Rectal smooth muscle tissue (tissue), 1 donor: Measurements from ENCODE around the gene ABCA6.

Source experiments
- H3K27ac ChIP-seq: one replicate; pipeline ENCODE4 v1.7.0; 2013; ENCODE audit warnings: low read depth, low read length, inconsistent platforms
- H3K27me3 ChIP-seq: one replicate; pipeline ENCODE4 v1.7.0; 2013; ENCODE audit warnings: low read length; ENCODE audit not compliant: control insufficient read depth, insufficient read depth
- H3K36me3 ChIP-seq: one replicate; pipeline ENCODE4 v1.7.0; 2013; ENCODE audit warnings: low read length; ENCODE audit not compliant: control insufficient read depth, insufficient read depth
- H3K4me1 ChIP-seq: one replicate; pipeline ENCODE4 v1.7.0; 2013; ENCODE audit warnings: low read length; ENCODE audit not compliant: control insufficient read depth, insufficient read depth
- H3K4me3 ChIP-seq: one replicate; pipeline ENCODE4 v1.7.0; 2013; ENCODE audit warnings: low read length
- H3K9ac ChIP-seq: one replicate; pipeline ENCODE4 v1.7.0; 2013; ENCODE audit warnings: low read length

Gene ABCA6

GRCh38 chr17:69123626-69124025 is 18.1 kb downstream of the ABCA6 start:
- no peak overlapping the region for H3K9ac ChIP-seq
- H3K4me1 ChIP-seq: no peaks in the 10 kb centered on the region
- H3K27ac ChIP-seq: no peak overlapping the region
- H3K4me3 ChIP-seq: no peak overlapping the region
- no peaks in the 10 kb centered on the region for H3K27me3 ChIP-seq
- no peaks in the 10 kb centered on the region for H3K36me3 ChIP-seq

DNA sequence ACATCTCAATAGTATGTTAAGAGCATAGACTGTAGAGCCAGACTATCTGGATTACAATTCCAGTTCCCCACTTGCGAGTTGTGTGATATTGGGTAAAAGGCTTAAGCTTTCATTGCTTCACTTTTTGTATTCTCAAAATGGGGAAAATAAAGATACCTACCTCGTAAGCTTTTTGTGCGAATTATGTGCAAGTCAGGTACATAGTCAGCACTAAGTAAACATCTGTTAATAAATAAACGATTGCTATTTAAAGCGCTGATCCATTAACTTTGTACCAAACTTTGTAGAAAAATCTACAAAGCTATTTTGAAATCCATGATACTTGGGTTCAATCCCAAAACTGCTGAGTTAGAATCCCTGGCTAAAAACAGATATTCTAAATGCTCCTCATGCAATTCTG is 19.6 kb downstream of the ABCA6 start:
- Histone ChIP-seq H3K9ac (no peak overlapping the region), H3K4me3 (no peak overlapping the region), H3K27ac (no peak overlapping the region), H3K27me3 (no peaks in the 10 kb centered on the region), H3K4me1 (no peaks in the 10 kb centered on the region), H3K36me3 (no peaks in the 10 kb centered on the region)

- no peaks in the 10 kb centered on the region for H3K36me3 ChIP-seq
- H3K9ac ChIP-seq: no peak overlapping the region
- H3K4me1 ChIP-seq: no peaks in the 10 kb centered on the region
- H3K4me3 ChIP-seq: no peak overlapping the region
- no peak overlapping the region for H3K27ac ChIP-seq
- no peaks in the 10 kb centered on the region for H3K27me3 ChIP-seq
Observed at GRCh38 chr17:69117855-69118784, 23.6 kb downstream of the ABCA6 start.

- H3K27me3 ChIP-seq: no peaks in the 10 kb centered on the region
- H3K27ac ChIP-seq: no peak overlapping the region
- no peaks in the 10 kb centered on the region for H3K36me3 ChIP-seq
- no peak overlapping the region for H3K4me3 ChIP-seq
- H3K9ac ChIP-seq: no peak overlapping the region
- H3K4me1 ChIP-seq: no peaks in the 10 kb centered on the region
Observed at GRCh38 chr17:69111794-69112193, 29.9 kb downstream of the ABCA6 start.

GRCh38 chr17:69105907-69106730 is 35.6 kb downstream of the ABCA6 start:
- Histone ChIP-seq H3K27ac (no peak overlapping the region), H3K9ac (no peak overlapping the region), H3K27me3 (no peaks in the 10 kb centered on the region), H3K4me1 (no peaks in the 10 kb centered on the region), H3K4me3 (no peak overlapping the region), H3K36me3 (no peaks in the 10 kb centered on the region)

DNA sequence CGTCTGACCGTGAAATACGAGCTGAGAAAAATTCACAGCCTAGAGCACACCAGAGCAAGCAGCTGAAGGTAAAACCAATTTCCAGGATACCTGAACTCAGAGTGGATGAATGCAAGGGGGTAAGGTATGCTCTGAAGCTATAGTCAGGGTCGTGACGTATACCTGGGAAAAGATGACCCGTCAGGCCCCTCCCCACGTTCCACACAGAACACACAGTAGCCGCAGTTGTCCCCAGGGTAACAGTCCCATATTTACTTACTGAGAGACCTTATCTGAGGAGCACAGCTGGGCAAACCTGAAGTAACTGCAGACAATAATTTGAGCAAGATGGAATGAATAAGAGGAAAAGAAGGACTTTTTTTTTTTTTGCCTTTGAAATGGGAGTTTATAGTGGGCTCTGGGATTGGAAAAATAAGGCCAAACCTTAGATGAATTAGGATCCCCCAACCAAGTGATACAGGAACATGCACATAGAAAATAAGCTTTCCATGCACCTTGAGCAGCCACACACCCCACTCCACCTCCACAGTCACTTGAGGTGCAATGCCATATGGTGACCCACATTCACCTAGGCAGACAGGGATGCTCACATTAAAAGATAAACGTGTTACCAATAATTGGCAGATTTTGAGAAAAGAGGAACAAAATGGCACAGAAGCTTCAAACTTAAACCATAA is 38.0 kb downstream of the ABCA6 start:
- no peak overlapping the region for H3K27ac ChIP-seq
- H3K4me3 ChIP-seq: no peak overlapping the region
- no peaks in the 10 kb centered on the region for H3K4me1 ChIP-seq
- H3K9ac ChIP-seq: no peak overlapping the region
- H3K36me3 ChIP-seq: no peaks in the 10 kb centered on the region
- no peaks in the 10 kb centered on the region for H3K27me3 ChIP-seq

DNA sequence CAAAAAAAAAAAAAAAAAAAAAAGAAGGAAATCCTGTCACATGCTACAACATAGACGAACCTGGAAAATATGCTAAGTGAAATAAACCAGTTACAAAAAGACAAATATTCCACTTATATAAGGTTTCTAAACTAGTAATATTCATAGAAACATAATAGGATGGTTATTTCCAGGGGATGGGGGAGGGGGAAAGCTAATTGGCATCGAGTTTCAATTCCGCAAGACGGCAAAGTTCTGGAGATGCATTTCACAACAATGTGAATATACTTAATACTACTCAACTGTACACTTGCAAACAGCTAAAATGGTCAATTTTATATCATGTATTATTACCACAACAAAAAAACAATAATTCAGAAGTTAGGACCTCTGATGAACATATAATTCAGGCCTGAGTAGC is 43.1 kb downstream of the ABCA6 start:
- Histone ChIP-seq H3K36me3 (no peaks in the 10 kb centered on the region), H3K4me1 (no peaks in the 10 kb centered on the region), H3K27me3 (no peaks in the 10 kb centered on the region), H3K27ac (no peak overlapping the region), H3K4me3 (no peak overlapping the region), H3K9ac (no peak overlapping the region)

GRCh38 chr17:69096541-69096940 is 45.2 kb downstream of the ABCA6 start:
- H3K4me1 ChIP-seq: no peaks in the 10 kb centered on the region
- H3K9ac ChIP-seq: no peak overlapping the region
- no peak overlapping the region for H3K27ac ChIP-seq
- H3K36me3 ChIP-seq: no peaks in the 10 kb centered on the region
- H3K4me3 ChIP-seq: no peak overlapping the region
- H3K27me3 ChIP-seq: no peaks in the 10 kb centered on the region

- no peak overlapping the region for H3K9ac ChIP-seq
- no peak overlapping the region for H3K4me3 ChIP-seq
- H3K27me3 ChIP-seq: no peaks in the 10 kb centered on the region
- H3K27ac ChIP-seq: no peak overlapping the region
- H3K36me3 ChIP-seq: no peaks in the 10 kb centered on the region
- H3K4me1 ChIP-seq: no peaks in the 10 kb centered on the region
Observed at GRCh38 chr17:69093995-69094394, 47.7 kb downstream of the ABCA6 start.

DNA sequence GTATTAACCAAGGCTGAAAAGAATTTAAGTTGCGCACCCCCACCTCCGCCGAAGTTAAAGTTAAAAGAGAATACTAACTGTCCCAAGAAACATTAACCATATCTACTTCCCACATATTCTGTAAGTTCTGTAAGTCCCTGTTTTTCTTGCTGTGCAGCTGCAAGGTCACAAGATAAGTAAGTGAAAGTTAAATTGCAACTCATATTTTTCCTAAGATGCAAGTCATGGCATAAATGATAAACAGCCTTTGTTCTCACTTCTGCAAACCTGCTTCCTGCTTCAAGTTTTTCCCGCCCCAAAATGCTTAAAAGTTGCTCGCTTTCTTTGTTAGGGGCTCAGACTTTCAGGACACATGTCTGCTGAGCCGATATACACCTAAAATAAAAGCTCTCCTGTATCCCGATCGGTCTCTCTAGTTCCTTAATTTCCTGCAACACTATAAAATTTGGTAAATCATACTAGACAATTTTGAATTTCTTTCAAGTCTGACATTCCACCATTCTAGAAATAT is 48.4 kb downstream of the ABCA6 start:
- H3K27ac ChIP-seq: no peak overlapping the region
- no peaks in the 10 kb centered on the region for H3K27me3 ChIP-seq
- H3K4me1 ChIP-seq: no peaks in the 10 kb centered on the region
- H3K36me3 ChIP-seq: no peaks in the 10 kb centered on the region
- no peak overlapping the region for H3K9ac ChIP-seq
- H3K4me3 ChIP-seq: no peak overlapping the region

- H3K27me3 ChIP-seq: no peaks in the 10 kb centered on the region
- no peak overlapping the region for H3K4me3 ChIP-seq
- H3K4me1 ChIP-seq: no peaks in the 10 kb centered on the region
- H3K27ac ChIP-seq: no peak overlapping the region
- no peak overlapping the region for H3K9ac ChIP-seq
- no peaks in the 10 kb centered on the region for H3K36me3 ChIP-seq
Observed at GRCh38 chr17:69090365-69090764, 51.3 kb downstream of the ABCA6 start.

- Histone ChIP-seq H3K27me3 (no peaks in the 10 kb centered on the region), H3K4me1 (no peaks in the 10 kb centered on the region), H3K36me3 (no peaks in the 10 kb centered on the region), H3K9ac (no peak overlapping the region), H3K4me3 (no peak overlapping the region), H3K27ac (no peak overlapping the region)
Observed at GRCh38 chr17:69088643-69089200, 53.0 kb downstream of the ABCA6 start.
